ENCODE measurements around the gene CLEC4C.
"Not testable (repeated sequence)": the region's sequence is repeated elsewhere in the genome, so short reads cannot be mapped to it uniquely, and the experiment has no call there.

Gene CLEC4C

GRCh38 chr12:7747246-7747645 is at the start of gene CLEC4C:
Gene CLEC4C (minus strand): TSS chr12:7747375. CDS start chr12:7747348, 27 bp downstream.
- no peak for DNase-seq (ENCODE audit: low read depth)

GRCh38 chr12:7793211-7793610 is 46.0 kb upstream of the CLEC4C start:
- no peak for DNase-seq (ENCODE audit: low read depth)

- not testable (repeated sequence) for DNase-seq (ENCODE audit: low read depth)
Observed at GRCh38 chr12:7788884-7789528, 41.8 kb upstream of the CLEC4C start, which contains the start of gene NANOG. Gene NANOG (plus strand): TSS chr12:7789402. CDS start chr12:7789615, 213 bp downstream.

- no peak for DNase-seq (ENCODE audit: low read depth)
Observed at GRCh38 chr12:7788294-7788660, 41.1 kb upstream of the CLEC4C start.

GRCh38 chr12:7787574-7788293 is 40.6 kb upstream of the CLEC4C start:
- no peak for DNase-seq (ENCODE audit: low read depth)

- no peak for DNase-seq (ENCODE audit: low read depth)
Observed at GRCh38 chr12:7784701-7785100, 37.5 kb upstream of the CLEC4C start.

- DNase-seq (ENCODE audit: low read depth): not testable (repeated sequence)
Observed at GRCh38 chr12:7783433-7783832, 36.3 kb upstream of the CLEC4C start.

- no peak for DNase-seq (ENCODE audit: low read depth)
Observed at GRCh38 chr12:7782055-7782454, 34.9 kb upstream of the CLEC4C start.

- no peak for DNase-seq (ENCODE audit: low read depth)
Observed at GRCh38 chr12:7781274-7781673, 34.1 kb upstream of the CLEC4C start.

- DNase-seq (ENCODE audit: low read depth): no peak
Observed at GRCh38 chr12:7769999-7770398, 22.8 kb upstream of the CLEC4C start.

- no peak for DNase-seq (ENCODE audit: low read depth)
Observed at GRCh38 chr12:7758766-7759140, 11.6 kb upstream of the CLEC4C start.

- DNase-seq (ENCODE audit: low read depth): no peak
Observed at GRCh38 chr12:7756993-7757392, 9.8 kb upstream of the CLEC4C start.

GRCh38 chr12:7755668-7756067 is 8.5 kb upstream of the CLEC4C start:
- DNase-seq (ENCODE audit: low read depth): not testable (repeated sequence)

GRCh38 chr12:7751941-7752922 is 5.1 kb upstream of the CLEC4C start:
- DNase-seq (ENCODE audit: low read depth): not testable (repeated sequence)

GRCh38 chr12:7751394-7751793 is 4.2 kb upstream of the CLEC4C start:
- DNase-seq (ENCODE audit: low read depth): no peak

- no peak for DNase-seq (ENCODE audit: low read depth)
Observed at GRCh38 chr12:7750350-7750749, 3.2 kb upstream of the CLEC4C start.

GRCh38 chr12:7749442-7749841 is 2.3 kb upstream of the CLEC4C start:
- no peak for DNase-seq (ENCODE audit: low read depth)

GRCh38 chr12:7748852-7749251 is 1.7 kb upstream of the CLEC4C start:
- DNase-seq (ENCODE audit: low read depth): no peak

GRCh38 chr12:7732993-7733392 is 14.2 kb downstream of the CLEC4C start:
- no peak for DNase-seq (ENCODE audit: low read depth)

- DNase-seq (ENCODE audit: low read depth): no peak
Observed at GRCh38 chr12:7731486-7731885, 15.7 kb downstream of the CLEC4C start.

GRCh38 chr12:7730984-7731383 is 16.2 kb downstream of the CLEC4C start:
- not testable (repeated sequence) for DNase-seq (ENCODE audit: low read depth)

GRCh38 chr12:7729746-7730145 is 17.4 kb downstream of the CLEC4C start:
- no peak for DNase-seq (ENCODE audit: low read depth)
